Measurements from ENCODE around the gene DNAH3.
A peak's percentile ranks its signal among the peaks of the same experiment; 100 is the strongest.

The DNAH3 gene

DNA sequence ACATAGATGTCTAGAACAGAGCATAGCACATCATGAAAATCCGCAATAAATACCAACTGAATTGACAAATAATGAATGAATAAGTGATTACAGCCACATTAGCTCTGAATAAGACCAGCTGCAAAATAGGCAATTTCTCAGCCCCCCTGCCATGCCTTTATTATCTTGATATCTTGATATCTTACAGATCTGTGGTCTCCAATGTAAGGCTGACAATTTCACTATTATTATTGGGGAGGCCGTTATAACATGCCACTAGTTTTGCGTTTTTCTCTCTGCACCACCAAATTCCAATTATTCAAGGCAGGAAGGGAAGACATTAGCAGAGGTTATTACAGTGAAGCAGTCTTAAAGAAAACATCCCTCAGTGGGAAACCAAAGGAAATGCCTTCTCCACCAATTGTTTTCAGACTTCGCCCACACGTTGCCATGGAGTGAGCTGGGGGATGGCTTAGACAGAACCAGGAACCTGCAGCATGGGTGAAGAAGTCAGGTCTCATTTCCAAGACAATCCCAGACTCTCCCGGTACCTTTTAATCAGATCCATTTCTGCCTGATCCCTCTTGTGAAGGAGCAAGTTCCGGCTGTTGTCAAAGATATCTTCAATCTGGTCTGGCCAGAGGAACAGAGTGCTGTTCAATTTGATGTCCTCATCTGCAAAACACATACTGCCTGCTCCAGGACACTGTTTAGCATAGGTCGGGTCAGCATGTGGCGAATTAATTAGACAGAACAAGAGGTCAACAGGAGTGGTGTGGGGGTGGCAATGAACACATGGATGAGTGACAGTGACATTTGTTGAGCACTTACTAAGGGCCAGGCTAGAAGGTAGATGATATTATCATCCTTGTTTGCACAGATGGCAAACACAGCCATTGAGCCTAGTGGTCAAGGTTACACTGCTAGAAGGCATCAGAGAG lies 46.4 kb downstream of the DNAH3 start:
- Histone ChIP-seq H2AFZ (ENCODE audit: low read length) (no peak overlapping the region), H3K9ac (ENCODE audit: low read length) (no peak overlapping the region), H3K9me3 (replicated peaks; ENCODE audit: insufficient read depth, low read length) (no peaks in the 10 kb centered on the region), H3K4me3 (ENCODE audit: low read length) (no peak overlapping the region), H3K36me3 (replicated peaks; ENCODE audit: insufficient read depth, low read length) (no peaks in the 10 kb centered on the region), H3K9me2 (replicated peaks; ENCODE audit: insufficient read depth, low read length) (no peaks in the 10 kb centered on the region), H3F3A (ENCODE audit: insufficient read depth, low read length) (no peaks in the 10 kb centered on the region), H3K79me2 (ENCODE audit: low read length) (no peaks in the 10 kb centered on the region), H4K20me1 (ENCODE audit: insufficient read depth, low read length) (no peaks in the 10 kb centered on the region), H3K4me1 (ENCODE audit: low read length) (no peaks in the 10 kb centered on the region), H3K27me3 (replicated peaks; ENCODE audit: insufficient read depth, low read length) (no peaks in the 10 kb centered on the region), H3K4me2 (ENCODE audit: low read depth, low read length) (no peak overlapping the region), H3K27ac (ENCODE audit: low read length) (no peak overlapping the region)
- TF ChIP-seq EZH2 (optimal IDR thresholded peaks at IDR 0.05; ENCODE audit: low read depth, low read length), result no peak
- TF ChIP-seq CTCF (IDR thresholded peaks at IDR 0.05; ENCODE audit: low read length), result no peak
- no peak for TF ChIP-seq EZH2phosphoT487 (IDR thresholded peaks at IDR 0.05; ENCODE audit: low read length)
- no peak for DNase-seq

- no peaks in the 10 kb centered on the region for H3F3A ChIP-seq (ENCODE audit: insufficient read depth, low read length)
- H3K27me3 ChIP-seq (replicated peaks; ENCODE audit: insufficient read depth, low read length), result no peaks in the 10 kb centered on the region
- H3K4me2 ChIP-seq (ENCODE audit: low read depth, low read length), result no peak overlapping the region
- H4K20me1 ChIP-seq (ENCODE audit: insufficient read depth, low read length), result no peaks in the 10 kb centered on the region
- H3K27ac ChIP-seq (ENCODE audit: low read length), result no peak overlapping the region
- no peak overlapping the region for H2AFZ ChIP-seq (ENCODE audit: low read length)
- no peak overlapping the region for H3K4me3 ChIP-seq (ENCODE audit: low read length)
- TF ChIP-seq CTCF (IDR thresholded peaks at IDR 0.05; ENCODE audit: low read length), result 0 out of 2 replicates have a peak, but pooled peaks have one; percentile 14
- no peak for TF ChIP-seq EZH2 (optimal IDR thresholded peaks at IDR 0.05; ENCODE audit: low read depth, low read length)
- H3K36me3 ChIP-seq (replicated peaks; ENCODE audit: insufficient read depth, low read length), result no peaks in the 10 kb centered on the region
- no peak overlapping the region for H3K9ac ChIP-seq (ENCODE audit: low read length)
- DNase-seq, result no peak
- H3K9me3 ChIP-seq (replicated peaks; ENCODE audit: insufficient read depth, low read length), result no peaks in the 10 kb centered on the region
- no peaks in the 10 kb centered on the region for H3K9me2 ChIP-seq (replicated peaks; ENCODE audit: insufficient read depth, low read length)
- no peaks in the 10 kb centered on the region for H3K4me1 ChIP-seq (ENCODE audit: low read length)
- no peaks in the 10 kb centered on the region for H3K79me2 ChIP-seq (ENCODE audit: low read length)
These were observed 48.8 kb downstream of the DNAH3 start for GRCh38 chr16:21101631-21102420.

DNA sequence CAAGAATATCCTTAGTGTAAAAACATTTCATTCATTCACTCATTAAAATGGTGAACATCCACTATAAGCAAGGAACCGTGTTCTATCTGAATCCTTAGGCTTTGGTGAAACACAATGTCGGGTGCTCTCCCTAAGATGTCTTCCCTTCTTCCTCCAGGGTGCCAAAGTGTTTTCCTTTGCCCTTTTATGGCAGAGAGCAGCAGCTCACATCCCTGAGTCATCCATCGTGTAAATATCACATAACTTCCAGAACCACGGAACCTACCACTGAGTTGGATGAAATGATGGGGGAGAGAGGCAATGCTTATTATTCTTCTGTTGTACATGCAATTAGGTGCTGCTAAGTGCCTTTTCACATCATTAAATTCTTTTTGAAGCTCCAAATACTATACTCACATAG lies 50.2 kb downstream of the DNAH3 start:
- Histone ChIP-seq H3K36me3 (replicated peaks; ENCODE audit: insufficient read depth, low read length) (no peaks in the 10 kb centered on the region), H3K9ac (ENCODE audit: low read length) (no peak overlapping the region), H3K9me2 (replicated peaks; ENCODE audit: insufficient read depth, low read length) (no peaks in the 10 kb centered on the region), H4K20me1 (ENCODE audit: insufficient read depth, low read length) (no peaks in the 10 kb centered on the region), H3K27me3 (replicated peaks; ENCODE audit: insufficient read depth, low read length) (no peaks in the 10 kb centered on the region), H3F3A (ENCODE audit: insufficient read depth, low read length) (no peaks in the 10 kb centered on the region), H3K79me2 (ENCODE audit: low read length) (no peaks in the 10 kb centered on the region), H3K9me3 (replicated peaks; ENCODE audit: insufficient read depth, low read length) (no peaks in the 10 kb centered on the region), H3K4me2 (ENCODE audit: low read depth, low read length) (no peak overlapping the region), H3K4me3 (ENCODE audit: low read length) (no peak overlapping the region), H2AFZ (ENCODE audit: low read length) (no peak overlapping the region), H3K4me1 (ENCODE audit: low read length) (no peaks in the 10 kb centered on the region), H3K27ac (ENCODE audit: low read length) (no peak overlapping the region)
- DNase-seq, result no peak
- TF ChIP-seq CTCF (IDR thresholded peaks at IDR 0.05; ENCODE audit: low read length), result no peak
